ENCODE data around the gene NEO1.

DNA sequence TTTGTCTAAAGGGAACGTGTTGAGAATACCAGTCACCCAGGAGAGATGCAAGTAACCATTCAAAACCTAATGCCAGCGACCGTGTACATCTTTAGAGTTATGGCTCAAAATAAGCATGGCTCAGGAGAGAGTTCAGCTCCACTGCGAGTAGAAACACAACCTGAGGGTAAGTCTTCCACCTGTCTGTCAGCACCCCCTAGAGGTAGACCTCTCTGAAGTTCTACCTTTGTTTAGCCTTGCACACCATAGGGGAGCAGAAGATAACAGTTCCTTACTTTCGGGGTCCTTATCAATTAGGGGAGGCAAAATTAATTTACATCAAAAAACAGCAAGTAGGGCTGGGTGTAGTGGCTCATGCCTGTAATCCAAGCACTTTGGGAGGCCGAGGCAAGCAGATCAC lies 192.1 kb downstream of the NEO1 start:
- TF ChIP-seq RAD51 (IDR thresholded peaks at IDR 0.05; ENCODE audit: borderline replicate concordance) = no peak
- TF ChIP-seq MIXL1 (CRISPR knock-in tag; IDR thresholded peaks at IDR 0.05) = no peak
- TF ChIP-seq, protein P1, sequence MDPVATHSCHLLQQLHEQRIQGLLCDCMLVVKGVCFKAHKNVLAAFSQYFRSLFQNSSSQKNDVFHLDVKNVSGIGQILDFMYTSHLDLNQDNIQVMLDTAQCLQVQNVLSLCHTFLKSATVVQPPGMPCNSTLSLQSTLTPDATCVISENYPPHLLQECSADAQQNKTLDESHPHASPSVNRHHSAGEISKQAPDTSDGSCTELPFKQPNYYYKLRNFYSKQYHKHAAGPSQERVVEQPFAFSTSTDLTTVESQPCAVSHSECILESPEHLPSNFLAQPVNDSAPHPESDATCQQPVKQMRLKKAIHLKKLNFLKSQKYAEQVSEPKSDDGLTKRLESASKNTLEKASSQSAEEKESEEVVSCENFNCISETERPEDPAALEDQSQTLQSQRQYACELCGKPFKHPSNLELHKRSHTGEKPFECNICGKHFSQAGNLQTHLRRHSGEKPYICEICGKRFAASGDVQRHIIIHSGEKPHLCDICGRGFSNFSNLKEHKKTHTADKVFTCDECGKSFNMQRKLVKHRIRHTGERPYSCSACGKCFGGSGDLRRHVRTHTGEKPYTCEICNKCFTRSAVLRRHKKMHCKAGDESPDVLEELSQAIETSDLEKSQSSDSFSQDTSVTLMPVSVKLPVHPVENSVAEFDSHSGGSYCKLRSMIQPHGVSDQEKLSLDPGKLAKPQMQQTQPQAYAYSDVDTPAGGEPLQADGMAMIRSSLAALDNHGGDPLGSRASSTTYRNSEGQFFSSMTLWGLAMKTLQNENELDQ (CRISPR knock-in tag; IDR thresholded peaks at IDR 0.05; ENCODE audit: borderline replicate concordance) = no peak
- TF ChIP-seq PHF20 (CRISPR knock-in tag; IDR thresholded peaks at IDR 0.05) = no peak
- no peak for TF ChIP-seq ZNF607 (CRISPR knock-in tag; IDR thresholded peaks at IDR 0.05; ENCODE audit: borderline replicate concordance)
- TF ChIP-seq, protein P2, sequence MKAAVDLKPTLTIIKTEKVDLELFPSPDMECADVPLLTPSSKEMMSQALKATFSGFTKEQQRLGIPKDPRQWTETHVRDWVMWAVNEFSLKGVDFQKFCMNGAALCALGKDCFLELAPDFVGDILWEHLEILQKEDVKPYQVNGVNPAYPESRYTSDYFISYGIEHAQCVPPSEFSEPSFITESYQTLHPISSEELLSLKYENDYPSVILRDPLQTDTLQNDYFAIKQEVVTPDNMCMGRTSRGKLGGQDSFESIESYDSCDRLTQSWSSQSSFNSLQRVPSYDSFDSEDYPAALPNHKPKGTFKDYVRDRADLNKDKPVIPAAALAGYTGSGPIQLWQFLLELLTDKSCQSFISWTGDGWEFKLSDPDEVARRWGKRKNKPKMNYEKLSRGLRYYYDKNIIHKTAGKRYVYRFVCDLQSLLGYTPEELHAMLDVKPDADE (CRISPR knock-in tag; IDR thresholded peaks at IDR 0.05) = no peak
- TF ChIP-seq POLR2A (IDR thresholded peaks at IDR 0.05; ENCODE audit: insufficient read depth in 1 of 2, low read depth in 2 of 2, low read length in 2 of 2) = no peak
- no peak for TF ChIP-seq KLF16 (CRISPR knock-in tag; IDR thresholded peaks at IDR 0.05)
- TF ChIP-seq, protein P3, sequence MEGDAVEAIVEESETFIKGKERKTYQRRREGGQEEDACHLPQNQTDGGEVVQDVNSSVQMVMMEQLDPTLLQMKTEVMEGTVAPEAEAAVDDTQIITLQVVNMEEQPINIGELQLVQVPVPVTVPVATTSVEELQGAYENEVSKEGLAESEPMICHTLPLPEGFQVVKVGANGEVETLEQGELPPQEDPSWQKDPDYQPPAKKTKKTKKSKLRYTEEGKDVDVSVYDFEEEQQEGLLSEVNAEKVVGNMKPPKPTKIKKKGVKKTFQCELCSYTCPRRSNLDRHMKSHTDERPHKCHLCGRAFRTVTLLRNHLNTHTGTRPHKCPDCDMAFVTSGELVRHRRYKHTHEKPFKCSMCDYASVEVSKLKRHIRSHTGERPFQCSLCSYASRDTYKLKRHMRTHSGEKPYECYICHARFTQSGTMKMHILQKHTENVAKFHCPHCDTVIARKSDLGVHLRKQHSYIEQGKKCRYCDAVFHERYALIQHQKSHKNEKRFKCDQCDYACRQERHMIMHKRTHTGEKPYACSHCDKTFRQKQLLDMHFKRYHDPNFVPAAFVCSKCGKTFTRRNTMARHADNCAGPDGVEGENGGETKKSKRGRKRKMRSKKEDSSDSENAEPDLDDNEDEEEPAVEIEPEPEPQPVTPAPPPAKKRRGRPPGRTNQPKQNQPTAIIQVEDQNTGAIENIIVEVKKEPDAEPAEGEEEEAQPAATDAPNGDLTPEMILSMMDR (CRISPR knock-in tag; IDR thresholded peaks at IDR 0.05) = peak; percentile 64
- no peak for TF ChIP-seq CREB1 (IDR thresholded peaks at IDR 0.05)
- TF ChIP-seq CREB1 (CRISPR knock-in tag; IDR thresholded peaks at IDR 0.05) = no peak
